ENCODE measurements around the gene NAALADL2. TPM values are rescaled to one million over a fixed set of nuclear protein-coding genes. Genes with fewer than 3 reads are reported as not detected.

The NAALADL2 gene
- total RNA-seq, 2 donors from 2014 or later: 8.5 to 24.3 TPM

- Histone ChIP-seq H3K27me3 (no peaks in the 10 kb centered on the region), H3K27ac (no peak overlapping the region), H3K9ac (ENCODE audit: low read depth in 2 of 2, low read length in 2 of 2) (no peak overlapping the region), H3K4me3 (no peak overlapping the region), H3K36me3 (no peaks in the 10 kb centered on the region), H3K9me3 (no peaks in the 10 kb centered on the region), H3K4me1 (no peaks in the 10 kb centered on the region)
- intact Hi-C loops (cut with DNase I): no loop called here
- no peak for DNase-seq
- no peak for TF ChIP-seq CTCF (IDR thresholded peaks at IDR 0.05)
Measured at GRCh38 chr3:175227126-175227525, 368.0 kb downstream of the NAALADL2 start.

- intact Hi-C loops (cut with DNase I): no loop called here
- Histone ChIP-seq H3K4me1 (no peaks in the 10 kb centered on the region), H3K36me3 (no peaks in the 10 kb centered on the region), H3K27ac (no peak overlapping the region), H3K9me3 (no peaks in the 10 kb centered on the region), H3K27me3 (no peaks in the 10 kb centered on the region), H3K4me3 (no peak overlapping the region), H3K9ac (ENCODE audit: low read depth in 2 of 2, low read length in 2 of 2) (no peak overlapping the region)
- DNase-seq: no peak
- TF ChIP-seq CTCF (IDR thresholded peaks at IDR 0.05): no peak
Measured at GRCh38 chr3:175233957-175234940, 375.1 kb downstream of the NAALADL2 start.

GRCh38 chr3:175238801-175239200 lies 379.7 kb downstream of the NAALADL2 start:
- Histone ChIP-seq H3K4me1 (no peaks in the 10 kb centered on the region), H3K9me3 (no peaks in the 10 kb centered on the region), H3K27me3 (no peaks in the 10 kb centered on the region), H3K9ac (ENCODE audit: low read depth in 2 of 2, low read length in 2 of 2) (no peak overlapping the region), H3K36me3 (no peaks in the 10 kb centered on the region), H3K27ac (no peak overlapping the region), H3K4me3 (no peak overlapping the region)
- DNase-seq: no peak
- no peak for TF ChIP-seq CTCF (IDR thresholded peaks at IDR 0.05)
- intact Hi-C loops (cut with DNase I): no loop called here

- H3K4me1 ChIP-seq: no peaks in the 10 kb centered on the region
Measured at GRCh38 chr3:175240921-175241320, 381.8 kb downstream of the NAALADL2 start.

GRCh38 chr3:175242243-175242642 lies 383.1 kb downstream of the NAALADL2 start:
- Histone ChIP-seq H3K4me1 (no peaks in the 10 kb centered on the region), H3K36me3 (no peaks in the 10 kb centered on the region), H3K9ac (ENCODE audit: low read depth in 2 of 2, low read length in 2 of 2) (no peak overlapping the region), H3K27ac (no peak overlapping the region), H3K9me3 (no peaks in the 10 kb centered on the region), H3K27me3 (no peaks in the 10 kb centered on the region), H3K4me3 (no peak overlapping the region)
- intact Hi-C loops (cut with DNase I): no loop called here
- no peak for DNase-seq
- TF ChIP-seq CTCF (IDR thresholded peaks at IDR 0.05): no peak

More at GRCh38 chr3:175240921-175241320, 381.8 kb downstream of the NAALADL2 start:
- Histone ChIP-seq H3K9me3 (no peaks in the 10 kb centered on the region), H3K9ac (ENCODE audit: low read depth in 2 of 2, low read length in 2 of 2) (no peak overlapping the region), H3K27me3 (no peaks in the 10 kb centered on the region), H3K4me3 (no peak overlapping the region), H3K36me3 (no peaks in the 10 kb centered on the region), H3K27ac (no peak overlapping the region)
- intact Hi-C loops (cut with DNase I): no loop called here
- DNase-seq: no peak
- no peak for TF ChIP-seq CTCF (IDR thresholded peaks at IDR 0.05)
